ENCODE results near the gene LSAMP. TPM values are rescaled to one million over a fixed set of nuclear protein-coding genes. Genes with fewer than 3 reads are reported as not detected.

The LSAMP gene
- total RNA-seq, 1 experiment from 2014 or later, result not detected

GRCh38 chr3:115822579-115822978 lies 622.7 kb downstream of the LSAMP start:
- no peaks in the 10 kb centered on the region for H3K27me3 Mint-ChIP-seq (ENCODE audit: insufficient read depth, unreplicated experiment)
- POLR2A ChIA-PET, result interaction anchor here (1.3 kb wide), 1 partner anchor 8 kb away, joined by 3 read pairs; no protein-coding TSS in a partner anchor
- DNase-seq (ENCODE audit: unreplicated experiment), result no peak
- H3K36me3 Mint-ChIP-seq (ENCODE audit: insufficient read depth, unreplicated experiment), result no peaks in the 10 kb centered on the region
- no peak for TF ChIP-seq CTCF (IDR thresholded peaks at IDR 0.05; ENCODE audit: unreplicated experiment)
- no peak overlapping the region for H3K4me3 Mint-ChIP-seq (ENCODE audit: unreplicated experiment)
- H3K9me3 Mint-ChIP-seq (ENCODE audit: unreplicated experiment), result no peaks in the 10 kb centered on the region
- H3K27ac Mint-ChIP-seq (ENCODE audit: low read depth, unreplicated experiment), result no peak overlapping the region
- intact Hi-C loops (cut with micrococcal nuclease), result no loop called here
- BruUV-seq (replicated peaks), result no TSS peak
- peaks cover 8% of the 10 kb centered on the region for H3K4me1 Mint-ChIP-seq (ENCODE audit: insufficient read depth, unreplicated experiment)
- CTCF ChIA-PET, result interaction anchor here (0.8 to 2.1 kb wide), 5 partner anchors 10 to 80 kb away, joined by 3 to 9 read pairs (median 4); no protein-coding TSS in a partner anchor

DNA sequence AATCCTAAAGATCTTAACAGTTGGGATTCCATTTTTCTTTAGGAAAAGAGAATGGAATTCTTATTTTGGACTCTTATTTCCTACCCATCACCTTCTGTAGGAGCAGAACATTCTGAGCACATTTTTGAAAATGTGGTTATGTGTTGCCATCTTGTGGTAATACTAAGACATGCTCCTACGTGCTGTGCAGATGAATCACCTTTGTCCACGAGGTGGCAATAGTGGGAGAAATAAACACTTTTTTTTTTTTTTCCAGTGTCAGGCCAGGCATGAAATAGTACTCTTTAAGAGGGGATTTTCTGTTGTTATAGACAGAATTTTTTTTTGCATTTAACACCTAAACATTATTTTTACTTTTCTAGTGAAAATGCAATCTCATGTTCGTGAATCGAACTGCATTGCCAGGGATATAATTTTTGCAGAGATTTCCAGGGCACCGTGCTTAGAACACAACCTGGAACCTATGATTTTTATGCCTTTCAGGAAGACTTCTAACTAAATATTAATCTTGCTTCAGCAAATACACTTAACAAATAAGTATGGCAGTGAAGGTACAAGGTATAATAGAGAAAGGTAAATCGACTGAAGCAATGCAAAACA lies 625.4 kb downstream of the LSAMP start:
- peak; percentile 96 for TF ChIP-seq CTCF (IDR thresholded peaks at IDR 0.05; ENCODE audit: unreplicated experiment)
- H3K4me3 Mint-ChIP-seq (ENCODE audit: unreplicated experiment), result no peak overlapping the region

DNA sequence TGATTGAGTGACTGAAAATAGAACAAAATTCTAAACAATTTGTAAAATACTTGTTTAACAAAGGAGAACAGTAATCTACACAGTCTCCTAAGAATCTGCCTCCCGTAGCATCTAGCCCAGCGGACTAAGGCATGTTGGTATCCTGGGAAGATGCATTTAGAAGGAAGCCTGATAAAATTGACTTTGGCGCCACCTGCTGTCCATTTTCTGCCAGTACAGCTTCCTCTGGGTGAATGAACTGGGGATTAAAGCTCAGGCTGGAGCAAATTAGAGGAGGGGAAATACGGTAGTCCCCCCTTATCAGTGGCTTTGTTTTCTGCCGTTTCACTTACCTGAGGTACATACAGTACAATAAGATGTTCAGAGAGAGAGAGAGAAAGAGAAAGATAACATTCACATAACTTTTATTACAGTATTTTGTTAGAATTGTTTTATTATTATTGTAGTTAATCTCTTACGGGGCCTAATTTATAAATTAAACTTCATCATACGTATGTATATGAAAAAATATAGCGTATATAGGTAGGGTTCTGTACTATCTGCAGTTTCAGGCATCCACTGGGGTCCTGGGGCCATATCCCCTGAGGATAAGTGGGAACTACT lies 630.4 kb downstream of the LSAMP start:
- Mint-ChIP-seq H3K36me3 (ENCODE audit: insufficient read depth, unreplicated experiment) (no peaks in the 10 kb centered on the region), H3K9me3 (ENCODE audit: unreplicated experiment) (no peaks in the 10 kb centered on the region), H3K4me3 (ENCODE audit: unreplicated experiment) (no peak overlapping the region), H3K4me1 (ENCODE audit: insufficient read depth, unreplicated experiment) (no peaks in the 10 kb centered on the region), H3K27me3 (ENCODE audit: insufficient read depth, unreplicated experiment) (no peaks in the 10 kb centered on the region), H3K27ac (ENCODE audit: low read depth, unreplicated experiment) (no peak overlapping the region)
- intact Hi-C loops (cut with micrococcal nuclease), result loop anchor here (1.0 to 5.0 kb wide), 9 partner anchors 31 to 1453 kb away; no protein-coding TSS in a partner anchor
- POLR2A ChIA-PET, result interaction anchor here (0.6 to 1.3 kb wide), 2 partner anchors 10 to 118 kb away, joined by 3 to 6 read pairs; no protein-coding TSS in a partner anchor
- peak; percentile 81 for TF ChIP-seq CTCF (IDR thresholded peaks at IDR 0.05; ENCODE audit: unreplicated experiment)
- CTCF ChIA-PET, result interaction anchor here (0.6 to 3.6 kb wide), 24 partner anchors 9 to 1451 kb away, joined by 3 to 21 read pairs (median 4); no protein-coding TSS in a partner anchor
- no TSS peak for BruUV-seq (replicated peaks)
- DNase-seq (ENCODE audit: unreplicated experiment), result peak; percentile 85

More for the DNA sequence above, 625.4 kb downstream of the LSAMP start:
- ChIA-PET POLR2A (interaction anchor here (0.6 kb wide), 2 partner anchors 12 to 101 kb away, joined by 3 read pairs; no protein-coding TSS in a partner anchor), CTCF (interaction anchor here (0.6 to 2.3 kb wide), 39 partner anchors 9 to 1456 kb away, joined by 3 to 31 read pairs (median 3); no protein-coding TSS in a partner anchor)
- DNase-seq (ENCODE audit: unreplicated experiment), result peak; percentile 85
- peaks cover 2% of the 10 kb centered on the region for H3K4me1 Mint-ChIP-seq (ENCODE audit: insufficient read depth, unreplicated experiment)
- BruUV-seq (replicated peaks), result no TSS peak
- intact Hi-C loops (cut with micrococcal nuclease), result loop anchor here (1.0 to 5.0 kb wide), 4 partner anchors 603 to 1458 kb away; no protein-coding TSS in a partner anchor
- no peaks in the 10 kb centered on the region for H3K9me3 Mint-ChIP-seq (ENCODE audit: unreplicated experiment)
- no peaks in the 10 kb centered on the region for H3K36me3 Mint-ChIP-seq (ENCODE audit: insufficient read depth, unreplicated experiment)
- H3K27ac Mint-ChIP-seq (ENCODE audit: low read depth, unreplicated experiment), result no peak overlapping the region
- no peaks in the 10 kb centered on the region for H3K27me3 Mint-ChIP-seq (ENCODE audit: insufficient read depth, unreplicated experiment)

DNA sequence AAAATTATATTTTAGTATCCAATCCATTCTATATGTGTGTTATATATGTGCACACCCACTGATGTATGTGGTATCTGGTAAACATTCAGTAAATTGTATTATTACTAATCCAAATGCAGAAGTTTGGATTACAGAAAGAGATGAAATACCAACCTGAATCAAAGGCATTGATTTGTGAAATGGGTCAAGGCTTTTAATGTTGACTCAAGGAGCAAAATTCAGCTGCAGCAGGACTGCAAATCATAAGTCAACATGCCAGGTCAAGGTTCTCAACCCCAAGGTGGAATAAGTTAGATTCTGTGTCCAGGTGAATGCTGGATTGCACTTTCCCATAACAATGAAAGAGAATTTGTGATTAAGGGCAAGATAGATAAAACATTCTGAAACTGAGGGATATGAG lies 631.3 kb downstream of the LSAMP start:
- intact Hi-C loops (cut with micrococcal nuclease), result loop anchor here (1.0 to 2.0 kb wide), 5 partner anchors 30 to 721 kb away; no protein-coding TSS in a partner anchor
- no peak for DNase-seq (ENCODE audit: unreplicated experiment)
- H3K27ac Mint-ChIP-seq (ENCODE audit: low read depth, unreplicated experiment), result no peak overlapping the region
- TF ChIP-seq CTCF (IDR thresholded peaks at IDR 0.05; ENCODE audit: unreplicated experiment), result no peak
- ChIA-PET POLR2A (no interaction called here), CTCF (interaction anchor here (0.5 to 3.6 kb wide), 12 partner anchors 11 to 1523 kb away, joined by 3 to 21 read pairs (median 3); no protein-coding TSS in a partner anchor)
- H3K4me1 Mint-ChIP-seq (ENCODE audit: insufficient read depth, unreplicated experiment), result no peaks in the 10 kb centered on the region
- H3K4me3 Mint-ChIP-seq (ENCODE audit: unreplicated experiment), result no peak overlapping the region
- H3K9me3 Mint-ChIP-seq (ENCODE audit: unreplicated experiment), result no peaks in the 10 kb centered on the region
- H3K36me3 Mint-ChIP-seq (ENCODE audit: insufficient read depth, unreplicated experiment), result no peaks in the 10 kb centered on the region
- no peaks in the 10 kb centered on the region for H3K27me3 Mint-ChIP-seq (ENCODE audit: insufficient read depth, unreplicated experiment)
- no TSS peak for BruUV-seq (replicated peaks)

All from MCF 10A (cell line).